ENCODE measurements around the gene TOR1AIP2. TPM values are rescaled to one million over a fixed set of nuclear protein-coding genes. Genes with fewer than 3 reads are reported as not detected.
"Not testable (repeated sequence)": the region's sequence is repeated elsewhere in the genome, so short reads cannot be mapped to it uniquely, and the experiment has no call there.

TOR1AIP2 gene
- total and polyA plus RNA-seq, 2 of the 8 experiments (the other 6 are each of a cell fraction or from before 2014, with no cell fraction given): 12.1 to 75.2 TPM

GRCh38 chr1:179836686-179837445, 40.7 kb downstream of the TOR1AIP2 start:
- not testable (repeated sequence) for H3K4me1 ChIP-seq (replicated peaks in 1 of 4; ENCODE audit: control insufficient read depth in 3 of 4, insufficient read depth in 4 of 4, low read length in 3 of 4); H3K27ac ChIP-seq (ENCODE audit: low read depth, low read length); H3K56ac ChIP-seq (replicated peaks; ENCODE audit: insufficient read length, low read depth, low read length); H3K23me2 ChIP-seq (ENCODE audit: low read depth, low read length); DNase-seq (ENCODE audit: low read depth in 1 of 2, low spot score in 2 of 2); H3K79me2 ChIP-seq (ENCODE audit: control insufficient read depth in 1 of 2, insufficient read depth in 2 of 2, low read length in 2 of 2); H2AK5ac ChIP-seq (ENCODE audit: low read depth, low read length); H3K9ac ChIP-seq (replicated peaks in 1 of 4; ENCODE audit: extremely low read depth in 1 of 4, low read depth in 3 of 4, low read length in 3 of 4); H2BK5ac ChIP-seq (ENCODE audit: low read depth, low read length); H3K4me3 ChIP-seq (ENCODE audit: extremely low read depth in 1 of 4, insufficient read depth in 2 of 4, low read depth in 3 of 4, low read length in 4 of 4); H3K23ac ChIP-seq (ENCODE audit: insufficient read length); H3K4me2 ChIP-seq (ENCODE audit: insufficient read depth in 1 of 2, low read depth in 2 of 2, low read length in 2 of 2); H3K14ac ChIP-seq (ENCODE audit: insufficient read length); H4K91ac ChIP-seq (replicated peaks; ENCODE audit: insufficient read length, low read length); H3K18ac ChIP-seq (ENCODE audit: extremely low read depth, low read length); H3K4ac ChIP-seq (replicated peaks; ENCODE audit: insufficient read length, low read depth, low read length); H4K8ac ChIP-seq (ENCODE audit: extremely low read depth, insufficient read depth, low read length); H2AFZ ChIP-seq (ENCODE audit: low read length); H3K9me3 ChIP-seq (ENCODE audit: insufficient read depth in 2 of 2, low read depth in 1 of 2, low read length in 1 of 2); H2BK120ac ChIP-seq (replicated peaks; ENCODE audit: low read depth, low read length); FAIRE-seq; H2BK12ac ChIP-seq (ENCODE audit: low read depth, low read length); H3K36me3 ChIP-seq (ENCODE audit: control insufficient read depth in 2 of 4, insufficient read depth in 4 of 4, low read length in 3 of 4); H2BK15ac ChIP-seq (ENCODE audit: low read length); H4K20me1 ChIP-seq (replicated peaks in 1 of 2; ENCODE audit: control insufficient read depth in 1 of 2, insufficient read depth in 2 of 2, low read length in 2 of 2); H3K79me1 ChIP-seq (ENCODE audit: low read depth, low read length); H3K27me3 ChIP-seq (replicated peaks in 1 of 4; ENCODE audit: control insufficient read depth in 3 of 4, extremely low read depth in 1 of 4, insufficient read depth in 3 of 4, low read length in 3 of 4); H2BK20ac ChIP-seq (ENCODE audit: low read length); H4K5ac ChIP-seq (ENCODE audit: insufficient read length, low read depth, low read length)
- ChIA-PET POLR2A (ENCODE audit: partially characterized antibody) (interaction anchor here (0.6 to 1.2 kb wide), 2 partner anchors 38 to 328 kb away, joined by 3 read pairs; no protein-coding TSS in a partner anchor), CTCF (ENCODE audit: partially characterized antibody) (interaction anchor here (1.2 to 5.1 kb wide), 6 partner anchors 19 to 132 kb away, joined by 4 to 26 read pairs (median 7); no protein-coding TSS in a partner anchor)
- WGBS, 2 experiments (ENCODE audit: extremely low coverage in 1 of 2, insufficient coverage in 1 of 2, insufficient read length in 1 of 2, insufficient replicate concordance in 2 of 2, low coverage in 1 of 2, low lambda C conversion rate in 2 of 2, missing lambda C conversion rate in 1 of 2): 98% methylated on average over 30 of the region's 38 CpGs; no CpG with 5 or more reads in 1 of the 2 experiments

Data from H1 (cell line).